ENCODE measurements around the gene AKR7A2. TPM values are rescaled to one million over a fixed set of nuclear protein-coding genes. Genes with fewer than 3 reads are reported as not detected.
A peak's percentile ranks its signal among the peaks of the same experiment; 100 is the strongest.

AKR7A2 gene
- polyA plus RNA-seq (2013, experiment 1 of 2): 58.7 TPM
- polyA plus RNA-seq (2013, experiment 2 of 2): 49.3 TPM

- H3K4me3 ChIP-seq (ENCODE audit: extremely low read depth, insufficient read depth, low read length, poor library complexity, severe bottlenecking): peak within 1 kb of the TSS; percentile 84
- H3K27ac ChIP-seq (ENCODE audit: low read depth, low read length, severe bottlenecking): peak within 1 kb of the TSS; percentile 77
- 0% methylated on average over 59 to 85 of the region's 105 CpGs for WGBS, 2 experiments (ENCODE audit: insufficient coverage in 2 of 2)
- peaks cover 34% of the 10 kb centered on the region for H3K36me3 ChIP-seq (ENCODE audit: control insufficient read depth, insufficient read depth, low read length)
- H3K4me1 ChIP-seq (ENCODE audit: control insufficient read depth, insufficient read depth, low read length, poor library complexity, severe bottlenecking): peaks cover 21% of the 10 kb centered on the region
- no peaks in the 10 kb centered on the region for H3K9me3 ChIP-seq (ENCODE audit: control insufficient read depth, low read length)
Observed at GRCh38 chr1:19311931-19312781, at the start of gene AKR7A2, which contains the start of gene SLC66A1. Gene AKR7A2, minus strand, starts transcription at chr1:19312144. Its CDS starts 20 bp downstream, at chr1:19312124. Gene SLC66A1, plus strand, starts transcription at chr1:19312326. Its CDS starts 5,352 bp downstream, at chr1:19317678.

GRCh38 chr1:19360843-19361610, 49.1 kb upstream of the AKR7A2 start:
- peaks cover 38% of the 10 kb centered on the region for H3K36me3 ChIP-seq (ENCODE audit: control insufficient read depth, insufficient read depth, low read length)
- no peaks in the 10 kb centered on the region for H3K9me3 ChIP-seq (ENCODE audit: control insufficient read depth, low read length)
- no peak overlapping the region for H3K27ac ChIP-seq (ENCODE audit: low read depth, low read length, severe bottlenecking)
- no peaks in the 10 kb centered on the region for H3K4me1 ChIP-seq (ENCODE audit: control insufficient read depth, insufficient read depth, low read length, poor library complexity, severe bottlenecking)
- 91 to 93% methylated on average over 15 to 16 of the region's 18 CpGs for WGBS, 2 experiments (ENCODE audit: insufficient coverage in 2 of 2)
- no peak overlapping the region for H3K4me3 ChIP-seq (ENCODE audit: extremely low read depth, insufficient read depth, low read length, poor library complexity, severe bottlenecking)

GRCh38 chr1:19360432-19360831, 48.5 kb upstream of the AKR7A2 start:
- no peaks in the 10 kb centered on the region for H3K9me3 ChIP-seq (ENCODE audit: control insufficient read depth, low read length)
- no peak overlapping the region for H3K27ac ChIP-seq (ENCODE audit: low read depth, low read length, severe bottlenecking)
- 88 to 97% methylated on average over 6 of the region's 11 CpGs for WGBS, 2 experiments (ENCODE audit: insufficient coverage in 2 of 2)
- peaks cover 42% of the 10 kb centered on the region for H3K36me3 ChIP-seq (ENCODE audit: control insufficient read depth, insufficient read depth, low read length)
- H3K4me3 ChIP-seq (ENCODE audit: extremely low read depth, insufficient read depth, low read length, poor library complexity, severe bottlenecking): no peak overlapping the region
- no peaks in the 10 kb centered on the region for H3K4me1 ChIP-seq (ENCODE audit: control insufficient read depth, insufficient read depth, low read length, poor library complexity, severe bottlenecking)

GRCh38 chr1:19360016-19360415, 48.1 kb upstream of the AKR7A2 start:
- WGBS, 2 experiments (ENCODE audit: insufficient coverage in 2 of 2): 91 to 94% methylated on average over 5 of the region's 6 CpGs
- H3K36me3 ChIP-seq (ENCODE audit: control insufficient read depth, insufficient read depth, low read length): peaks cover 41% of the 10 kb centered on the region

GRCh38 chr1:19359357-19359756, 47.4 kb upstream of the AKR7A2 start:
- 91 to 98% methylated on average over 9 to 11 of the region's 11 CpGs for WGBS, 2 experiments (ENCODE audit: insufficient coverage in 2 of 2)
- Histone ChIP-seq H3K4me3 (ENCODE audit: extremely low read depth, insufficient read depth, low read length, poor library complexity, severe bottlenecking) (no peak overlapping the region), H3K4me1 (ENCODE audit: control insufficient read depth, insufficient read depth, low read length, poor library complexity, severe bottlenecking) (no peaks in the 10 kb centered on the region)

More at GRCh38 chr1:19360016-19360415, 48.1 kb upstream of the AKR7A2 start:
- Histone ChIP-seq H3K4me1 (ENCODE audit: control insufficient read depth, insufficient read depth, low read length, poor library complexity, severe bottlenecking) (no peaks in the 10 kb centered on the region), H3K27ac (ENCODE audit: low read depth, low read length, severe bottlenecking) (no peak overlapping the region), H3K9me3 (ENCODE audit: control insufficient read depth, low read length) (no peaks in the 10 kb centered on the region), H3K4me3 (ENCODE audit: extremely low read depth, insufficient read depth, low read length, poor library complexity, severe bottlenecking) (no peak overlapping the region)

GRCh38 chr1:19358710-19359109, 46.8 kb upstream of the AKR7A2 start:
- Histone ChIP-seq H3K4me3 (ENCODE audit: extremely low read depth, insufficient read depth, low read length, poor library complexity, severe bottlenecking) (no peak overlapping the region), H3K27ac (ENCODE audit: low read depth, low read length, severe bottlenecking) (no peak overlapping the region), H3K36me3 (ENCODE audit: control insufficient read depth, insufficient read depth, low read length) (peaks cover 52% of the 10 kb centered on the region), H3K4me1 (ENCODE audit: control insufficient read depth, insufficient read depth, low read length, poor library complexity, severe bottlenecking) (no peaks in the 10 kb centered on the region), H3K9me3 (ENCODE audit: control insufficient read depth, low read length) (no peaks in the 10 kb centered on the region)
- 94 to 96% methylated on average over 5 of the region's 8 CpGs for WGBS, 2 experiments (ENCODE audit: insufficient coverage in 2 of 2)

More at GRCh38 chr1:19359357-19359756, 47.4 kb upstream of the AKR7A2 start:
- Histone ChIP-seq H3K36me3 (ENCODE audit: control insufficient read depth, insufficient read depth, low read length) (peaks cover 46% of the 10 kb centered on the region), H3K9me3 (ENCODE audit: control insufficient read depth, low read length) (no peaks in the 10 kb centered on the region), H3K27ac (ENCODE audit: low read depth, low read length, severe bottlenecking) (no peak overlapping the region)

GRCh38 chr1:19357299-19357986, 45.5 kb upstream of the AKR7A2 start:
- H3K4me3 ChIP-seq (ENCODE audit: extremely low read depth, insufficient read depth, low read length, poor library complexity, severe bottlenecking): no peak overlapping the region
- no peaks in the 10 kb centered on the region for H3K9me3 ChIP-seq (ENCODE audit: control insufficient read depth, low read length)
- peaks cover 59% of the 10 kb centered on the region for H3K36me3 ChIP-seq (ENCODE audit: control insufficient read depth, insufficient read depth, low read length)
- WGBS, 2 experiments (ENCODE audit: insufficient coverage in 2 of 2): 94 to 100% methylated on average over 7 to 11 of the region's 13 CpGs
- no peaks in the 10 kb centered on the region for H3K4me1 ChIP-seq (ENCODE audit: control insufficient read depth, insufficient read depth, low read length, poor library complexity, severe bottlenecking)
- no peak overlapping the region for H3K27ac ChIP-seq (ENCODE audit: low read depth, low read length, severe bottlenecking)

- H3K36me3 ChIP-seq (ENCODE audit: control insufficient read depth, insufficient read depth, low read length): peaks cover 69% of the 10 kb centered on the region
- no peak overlapping the region for H3K4me3 ChIP-seq (ENCODE audit: extremely low read depth, insufficient read depth, low read length, poor library complexity, severe bottlenecking)
- H3K9me3 ChIP-seq (ENCODE audit: control insufficient read depth, low read length): no peaks in the 10 kb centered on the region
- 89 to 94% methylated on average over 5 of the region's 5 CpGs for WGBS, 2 experiments (ENCODE audit: insufficient coverage in 2 of 2)
- H3K4me1 ChIP-seq (ENCODE audit: control insufficient read depth, insufficient read depth, low read length, poor library complexity, severe bottlenecking): no peaks in the 10 kb centered on the region
- no peak overlapping the region for H3K27ac ChIP-seq (ENCODE audit: low read depth, low read length, severe bottlenecking)
Observed at GRCh38 chr1:19356266-19356665, 44.3 kb upstream of the AKR7A2 start.

- peaks cover 75% of the 10 kb centered on the region for H3K36me3 ChIP-seq (ENCODE audit: control insufficient read depth, insufficient read depth, low read length)
- 92 to 94% methylated on average over 5 of the region's 6 CpGs for WGBS, 2 experiments (ENCODE audit: insufficient coverage in 2 of 2)
- H3K27ac ChIP-seq (ENCODE audit: low read depth, low read length, severe bottlenecking): no peak overlapping the region
- H3K9me3 ChIP-seq (ENCODE audit: control insufficient read depth, low read length): no peaks in the 10 kb centered on the region
- H3K4me1 ChIP-seq (ENCODE audit: control insufficient read depth, insufficient read depth, low read length, poor library complexity, severe bottlenecking): no peaks in the 10 kb centered on the region
- no peak overlapping the region for H3K4me3 ChIP-seq (ENCODE audit: extremely low read depth, insufficient read depth, low read length, poor library complexity, severe bottlenecking)
Observed at GRCh38 chr1:19354531-19354981, 42.6 kb upstream of the AKR7A2 start.

GRCh38 chr1:19353596-19353995, 41.7 kb upstream of the AKR7A2 start:
- H3K27ac ChIP-seq (ENCODE audit: low read depth, low read length, severe bottlenecking): no peak overlapping the region
- H3K36me3 ChIP-seq (ENCODE audit: control insufficient read depth, insufficient read depth, low read length): peaks cover 83% of the 10 kb centered on the region
- H3K9me3 ChIP-seq (ENCODE audit: control insufficient read depth, low read length): no peaks in the 10 kb centered on the region
- WGBS, 2 experiments (ENCODE audit: insufficient coverage in 2 of 2): 69 to 71% methylated on average over 7 of the region's 8 CpGs
- H3K4me1 ChIP-seq (ENCODE audit: control insufficient read depth, insufficient read depth, low read length, poor library complexity, severe bottlenecking): no peaks in the 10 kb centered on the region
- no peak overlapping the region for H3K4me3 ChIP-seq (ENCODE audit: extremely low read depth, insufficient read depth, low read length, poor library complexity, severe bottlenecking)
